NK-92 (cell line): ENCODE data around the gene ANKLE2.
"Not testable (repeated sequence)": the region's sequence is repeated elsewhere in the genome, so short reads cannot be mapped to it uniquely, and the experiment has no call there.

Experiments
- DNase-seq: peaks from one replicate; lab custom pipeline; 2025; ENCODE audit not compliant: unreplicated experiment; lab: John Stamatoyannopoulos, UW

ANKLE2 gene

GRCh38 chr12:132777614-132778013 lies 16.0 kb upstream of the ANKLE2 start:
- DNase-seq = no peak

- DNase-seq = no peak
These were observed 15.4 kb upstream of the ANKLE2 start for GRCh38 chr12:132776816-132777568.

GRCh38 chr12:132776230-132776625 lies 14.6 kb upstream of the ANKLE2 start:
- not testable (repeated sequence) for DNase-seq

DNA sequence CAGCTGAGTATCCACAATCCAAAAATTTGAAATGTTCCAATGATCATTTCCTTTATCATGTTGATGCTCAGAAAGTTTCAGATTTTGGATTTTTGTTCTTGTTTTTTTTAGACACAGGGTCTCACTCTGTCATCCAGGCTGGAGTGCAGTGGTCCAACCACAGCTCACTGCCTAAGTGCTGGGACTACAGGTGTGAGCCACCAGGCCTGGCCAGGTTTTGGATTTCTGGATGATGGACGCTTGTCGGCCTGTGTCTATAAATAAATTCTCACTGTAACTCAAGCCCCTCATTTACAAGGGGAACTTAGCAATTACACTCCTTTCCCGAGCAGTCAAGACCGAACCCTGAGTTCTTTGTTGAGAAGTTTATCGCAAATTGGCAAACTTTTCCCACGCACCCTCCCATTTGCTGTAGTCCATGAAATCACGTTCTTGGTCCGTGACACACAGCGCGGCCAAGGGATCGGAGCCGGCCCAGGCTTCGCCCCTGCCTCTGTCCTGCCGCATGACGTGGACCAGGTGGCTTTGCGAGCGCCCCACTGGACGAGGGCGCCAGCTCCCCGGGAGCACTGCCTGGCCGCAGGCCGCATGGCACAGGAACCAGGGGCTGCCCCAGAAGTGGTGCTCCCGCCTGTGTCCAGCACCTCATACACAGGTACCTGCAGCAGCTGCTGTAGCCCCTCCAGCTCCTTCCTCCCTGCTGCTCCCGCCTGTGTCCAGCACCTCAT lies 14.0 kb upstream of the ANKLE2 start:
- DNase-seq = no peak

GRCh38 chr12:132774646-132775275 lies 13.1 kb upstream of the ANKLE2 start:
- no peak for DNase-seq

DNA sequence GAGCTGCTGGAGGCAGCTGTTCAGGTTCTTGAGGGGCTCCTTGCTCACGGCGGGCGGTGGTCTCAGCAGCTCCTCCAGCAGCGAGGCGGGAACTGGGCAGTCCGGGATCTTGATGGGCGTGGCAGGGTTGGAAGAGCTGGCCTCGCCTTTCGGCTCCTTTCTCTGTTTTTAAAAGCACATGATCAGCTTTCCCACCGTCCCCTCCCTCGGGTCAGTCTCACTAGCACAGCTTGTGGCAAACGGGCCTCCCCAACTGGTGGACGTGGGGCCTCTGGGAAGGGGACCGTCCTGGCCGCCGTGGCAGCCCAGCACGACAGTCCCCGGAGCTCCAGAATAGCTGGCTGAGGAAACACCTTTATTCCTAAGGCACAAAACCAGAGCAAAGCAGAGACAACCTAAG lies 12.5 kb upstream of the ANKLE2 start:
- DNase-seq = no peak

DNA sequence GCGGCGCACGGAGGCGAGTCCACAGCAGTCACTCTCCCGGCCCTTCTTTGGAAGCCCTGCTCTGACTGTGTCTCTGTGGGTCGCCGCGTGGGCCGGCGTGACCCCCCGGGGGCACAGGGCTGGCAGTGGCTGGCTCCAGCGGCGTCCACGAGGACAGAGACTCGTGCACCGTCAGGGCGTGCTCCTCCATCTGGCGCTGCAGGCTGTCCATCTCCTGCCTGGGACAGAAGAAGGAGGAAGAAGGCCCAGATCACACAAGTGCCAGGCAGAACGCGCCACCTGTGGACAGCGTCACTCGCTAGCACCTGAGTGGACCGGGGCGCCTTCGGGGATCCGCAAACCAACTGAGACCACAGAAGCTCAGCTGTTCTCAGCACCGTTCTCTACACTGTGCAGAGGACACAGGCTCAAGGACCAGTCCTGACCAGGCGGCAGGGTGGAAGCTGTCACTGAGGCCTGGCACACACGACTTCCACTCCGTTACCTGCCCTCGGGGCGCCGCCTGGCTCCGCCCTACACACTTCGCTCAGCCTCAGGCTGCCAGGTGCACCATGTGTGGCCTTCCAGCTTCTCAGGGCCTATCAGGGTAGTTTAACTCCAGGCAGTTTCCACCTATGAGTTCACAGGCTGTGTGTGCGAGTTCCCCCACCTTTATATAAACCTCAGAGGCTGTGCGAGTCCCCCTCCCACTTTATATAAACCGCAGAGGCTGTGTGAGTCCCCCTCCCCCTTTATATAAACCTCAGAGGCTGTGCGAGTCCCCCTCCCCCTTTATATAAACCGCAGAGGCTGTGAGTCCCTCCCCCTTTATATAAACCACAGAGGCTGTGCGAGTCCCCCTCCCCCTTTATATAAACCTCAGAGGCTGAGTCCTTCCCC lies 11.7 kb upstream of the ANKLE2 start:
- no peak for DNase-seq

DNA sequence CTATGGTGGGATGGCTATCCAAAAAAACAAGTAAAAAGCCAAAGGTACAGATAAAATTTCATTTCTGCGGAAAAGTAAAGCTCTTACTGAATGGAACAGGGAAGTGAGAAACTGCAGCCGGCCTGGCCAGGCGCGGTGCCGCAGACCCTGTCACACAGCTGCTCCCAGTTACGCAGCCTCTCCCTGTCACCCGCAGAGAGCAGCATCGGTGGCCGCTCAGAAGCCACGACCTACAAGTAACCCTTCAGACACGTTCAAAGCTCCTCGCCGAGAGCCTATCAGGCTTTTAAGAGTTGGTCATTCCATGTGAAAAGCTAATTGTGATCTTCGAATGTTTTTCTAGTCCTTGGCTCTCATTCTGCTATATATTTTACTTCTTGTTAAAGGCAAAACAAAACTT lies 11.0 kb upstream of the ANKLE2 start:
- DNase-seq = no peak

DNA sequence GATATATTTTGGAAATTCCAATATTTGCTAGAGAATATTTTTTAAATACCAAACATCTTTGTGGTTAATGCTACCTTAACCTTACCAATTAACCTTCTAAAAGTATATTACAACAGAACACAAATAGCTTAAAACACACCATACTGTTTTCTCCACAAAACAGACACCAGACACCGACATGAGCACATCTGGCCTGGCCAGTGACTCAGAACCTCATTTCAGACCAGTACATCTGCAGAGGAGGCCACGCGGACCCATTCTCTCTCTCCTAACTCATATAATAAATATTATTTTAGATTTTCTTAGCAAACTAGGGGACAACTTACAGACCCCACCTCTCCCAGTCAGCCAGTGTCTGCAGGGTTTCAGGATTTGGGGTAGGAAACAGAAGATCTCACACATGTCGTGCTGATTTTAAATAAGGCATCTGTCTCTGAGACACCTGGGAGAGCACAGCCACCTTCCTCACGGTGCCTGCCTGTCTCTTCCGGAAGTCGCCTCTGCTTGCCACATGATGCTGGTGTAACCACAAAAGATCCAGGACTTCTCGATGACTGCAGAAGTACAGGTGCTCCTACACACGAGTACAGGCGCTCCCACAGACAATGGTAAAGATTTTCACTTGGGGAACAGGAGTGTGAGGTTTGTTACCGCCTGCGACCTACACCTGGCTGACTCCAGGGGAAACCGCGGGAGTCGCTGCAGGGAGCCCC lies 9.7 kb upstream of the ANKLE2 start:
- no peak for DNase-seq

- DNase-seq = no peak
These were observed 4.9 kb upstream of the ANKLE2 start for GRCh38 chr12:132766380-132767085.

DNA sequence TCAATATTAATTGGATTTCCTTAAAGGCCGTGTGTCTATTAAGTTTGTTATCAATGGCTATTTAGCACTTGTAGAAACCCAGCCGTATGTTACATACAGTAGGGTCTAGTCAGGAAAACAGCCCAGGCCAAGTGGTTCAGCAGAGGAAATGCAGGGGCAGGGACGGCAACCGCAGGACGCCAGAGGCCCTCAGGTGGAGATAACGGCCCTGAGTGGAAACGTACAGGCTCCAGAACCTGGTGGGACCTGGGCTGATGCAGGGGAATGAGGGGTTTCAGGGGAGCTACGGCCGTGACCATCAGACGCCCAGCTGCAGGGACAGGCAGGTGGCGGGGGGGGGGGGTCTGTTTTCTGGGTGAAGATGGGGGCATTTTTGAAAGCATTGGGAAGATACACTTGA lies 3.7 kb upstream of the ANKLE2 start:
- no peak for DNase-seq

- no peak for DNase-seq
These were observed 2.6 kb upstream of the ANKLE2 start for GRCh38 chr12:132764231-132764630.

DNA sequence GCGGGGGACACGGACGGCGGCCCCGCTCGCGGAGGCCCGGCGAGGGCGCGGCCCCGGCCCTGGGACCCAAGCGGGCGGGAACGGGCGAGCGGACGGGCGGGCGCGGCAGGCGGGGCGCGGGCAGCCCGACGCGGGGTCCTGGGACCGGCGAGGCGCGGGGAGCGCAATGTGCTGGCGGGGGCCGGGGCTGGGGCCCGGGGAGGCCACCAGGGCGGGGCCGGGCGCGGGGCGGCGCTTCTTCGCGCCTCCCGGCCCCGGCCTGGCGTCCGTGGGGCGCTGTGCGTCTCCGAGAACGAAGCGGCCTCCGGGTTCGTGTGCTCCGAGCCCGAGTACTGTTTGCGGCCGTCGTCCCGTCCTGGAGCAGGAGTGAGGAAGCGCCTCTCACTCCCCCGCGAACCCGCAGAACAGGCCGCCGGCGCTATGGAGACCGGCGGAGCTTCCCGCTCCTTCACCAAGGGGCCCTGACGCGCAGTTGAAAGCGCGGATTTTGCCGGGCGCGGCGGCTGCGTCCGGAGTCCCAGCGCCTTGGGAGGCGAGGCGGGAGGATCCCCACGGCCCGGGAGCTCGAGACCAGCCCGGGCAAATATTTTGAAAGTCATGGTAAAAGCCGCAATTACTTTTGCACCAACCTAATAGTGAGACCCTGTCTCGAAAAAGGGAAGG lies 420 bp upstream of the ANKLE2 start:
- DNase-seq = no peak

- no peak for DNase-seq
These were observed 2.3 kb downstream of the ANKLE2 start for GRCh38 chr12:132759359-132759758.

DNA sequence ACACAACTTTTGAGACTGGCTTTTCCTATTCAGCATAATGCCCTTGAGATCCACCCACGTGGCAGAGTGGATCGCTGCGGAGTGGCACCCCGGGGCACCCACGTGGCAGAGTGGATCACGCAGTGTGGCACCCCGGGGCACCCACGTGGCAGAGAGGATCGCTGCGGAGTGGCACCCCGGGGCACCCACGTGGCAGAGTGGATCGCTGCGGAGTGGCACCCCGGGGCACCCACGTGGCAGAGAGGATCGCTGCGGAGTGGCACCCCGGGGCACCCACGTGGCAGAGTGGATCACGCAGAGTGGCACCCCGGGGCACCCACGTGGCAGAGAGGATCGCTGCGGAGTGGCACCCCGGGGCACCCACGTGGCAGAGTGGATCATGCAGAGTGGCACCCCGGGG lies 2.8 kb downstream of the ANKLE2 start:
- DNase-seq = not testable (repeated sequence)

GRCh38 chr12:132754160-132754932 lies 7.3 kb downstream of the ANKLE2 start:
- no peak for DNase-seq

DNA sequence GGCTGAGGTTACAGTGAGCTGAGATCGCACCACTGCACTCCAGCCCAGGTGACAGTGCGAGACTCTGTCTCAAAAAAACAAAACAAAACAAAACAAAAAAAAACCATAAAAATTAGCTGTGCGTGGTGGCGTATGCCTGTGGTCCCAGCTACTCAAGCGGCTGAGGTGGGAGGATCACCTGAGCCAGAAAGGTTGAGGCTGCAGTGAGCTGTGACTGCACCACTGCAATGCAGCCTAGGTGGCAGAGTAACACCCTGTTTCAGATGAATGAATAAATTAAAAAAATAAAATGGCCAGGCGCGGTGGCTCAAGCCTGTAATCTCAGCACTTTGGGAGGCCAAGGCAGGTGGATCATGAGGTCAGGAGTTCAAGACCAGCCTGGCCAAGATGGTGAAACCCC lies 8.0 kb downstream of the ANKLE2 start:
- DNase-seq = not testable (repeated sequence)

GRCh38 chr12:132748319-132748718 lies 13.3 kb downstream of the ANKLE2 start:
- DNase-seq = no peak

- DNase-seq = no peak
These were observed 13.7 kb downstream of the ANKLE2 start for GRCh38 chr12:132747896-132748295.
